Measurements from ENCODE around the gene PRIMA1.
"Not testable (repeated sequence)": the region's sequence is repeated elsewhere in the genome, so short reads cannot be mapped to it uniquely, and the experiment has no call there.

PRIMA1 gene, protein sequence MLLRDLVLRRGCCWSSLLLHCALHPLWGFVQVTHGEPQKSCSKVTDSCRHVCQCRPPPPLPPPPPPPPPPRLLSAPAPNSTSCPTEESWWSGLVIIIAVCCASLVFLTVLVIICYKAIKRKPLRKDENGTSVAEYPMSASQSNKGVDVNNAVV

DNA sequence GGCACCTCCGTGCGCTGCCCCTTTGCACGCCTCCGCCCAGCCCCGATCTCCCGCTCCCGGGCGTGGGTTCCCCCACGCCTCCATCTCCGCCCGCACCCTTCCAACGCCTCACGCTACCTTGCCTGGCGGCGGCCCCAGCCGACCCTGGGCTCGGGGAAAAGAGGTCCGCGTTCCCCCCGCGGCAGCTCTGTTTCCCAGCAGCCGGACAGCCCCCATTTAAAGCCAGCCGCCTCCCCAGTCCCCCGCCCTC, at the start of gene PRIMA1:
TSS of gene PRIMA1 (minus strand) at position 193 of the 250 bp plus-strand sequence. CDS start 767 bp downstream, outside the sequence.
- no peak for FAIRE-seq

DNA sequence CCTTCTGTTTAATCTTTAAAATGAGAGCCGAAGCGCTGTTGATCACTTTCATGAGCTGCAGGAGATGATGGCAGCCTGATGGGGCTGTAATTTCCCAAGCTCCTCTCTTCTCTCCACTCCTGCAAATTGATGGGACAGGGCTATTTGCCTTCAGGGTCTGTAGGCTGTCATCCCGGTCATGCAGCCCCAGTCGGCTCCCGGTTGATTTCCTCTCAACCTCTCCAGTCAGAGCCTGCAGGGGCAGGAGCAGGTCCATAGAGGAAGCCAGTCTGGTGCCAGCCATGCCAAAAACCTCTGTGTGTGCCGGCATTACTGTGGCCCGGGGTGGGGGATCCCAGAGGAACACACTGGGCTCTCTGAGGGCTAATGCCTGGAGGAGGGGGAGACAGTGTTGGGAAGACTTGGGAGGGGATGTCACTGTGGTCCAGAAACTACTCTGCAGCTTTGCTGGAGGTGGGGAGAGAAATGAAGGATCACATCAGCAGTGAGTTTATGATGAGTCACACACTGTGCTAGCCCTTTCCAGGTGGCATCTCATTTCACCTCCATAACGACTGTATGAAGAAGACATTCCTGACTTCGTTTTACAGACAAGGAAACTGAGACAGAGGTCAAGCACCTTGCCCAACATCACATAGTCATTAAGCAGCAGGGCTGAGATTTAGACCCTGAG, 46.5 kb upstream of the PRIMA1 start:
- no peak for FAIRE-seq

DNA sequence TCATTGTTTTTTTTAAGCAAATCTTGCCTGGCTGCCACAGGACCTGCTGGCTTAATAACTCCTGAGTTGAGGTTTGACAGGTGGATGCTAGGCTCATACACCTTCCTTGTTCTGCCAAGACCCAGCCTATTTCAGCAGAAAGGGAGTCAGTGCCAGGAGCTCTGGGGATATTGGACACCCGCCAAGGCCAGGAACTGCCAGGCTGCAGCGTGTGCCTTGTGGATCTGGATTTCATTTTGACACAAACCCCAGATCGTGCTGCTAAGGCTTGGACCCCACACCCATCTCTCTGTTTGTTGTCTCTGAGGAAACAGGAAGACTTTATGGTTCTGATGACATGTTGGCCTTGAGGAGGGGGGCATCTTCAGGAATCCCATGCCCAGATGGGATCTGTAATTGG, 44.4 kb upstream of the PRIMA1 start:
- no peak for FAIRE-seq

DNA sequence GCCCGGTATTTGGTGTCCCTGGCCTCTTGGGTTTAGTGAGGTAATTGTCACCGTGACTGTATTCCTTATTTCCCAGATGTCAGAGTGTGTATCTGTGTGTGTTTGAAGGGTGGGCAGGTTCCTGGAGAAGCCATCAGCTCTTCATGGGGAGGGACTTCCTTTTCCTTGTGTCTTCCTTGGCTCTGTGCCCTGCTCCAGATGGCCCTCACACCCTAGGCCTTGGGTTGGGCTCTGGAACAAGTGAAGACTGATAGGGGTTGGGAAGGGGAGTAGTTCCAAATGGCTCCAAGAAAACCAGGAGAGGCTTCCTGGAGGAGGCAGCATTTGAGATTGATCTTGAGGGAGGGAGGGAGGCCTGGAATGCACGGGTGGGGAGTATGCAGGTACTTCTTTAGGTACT, 43.8 kb upstream of the PRIMA1 start:
- no peak for FAIRE-seq

DNA sequence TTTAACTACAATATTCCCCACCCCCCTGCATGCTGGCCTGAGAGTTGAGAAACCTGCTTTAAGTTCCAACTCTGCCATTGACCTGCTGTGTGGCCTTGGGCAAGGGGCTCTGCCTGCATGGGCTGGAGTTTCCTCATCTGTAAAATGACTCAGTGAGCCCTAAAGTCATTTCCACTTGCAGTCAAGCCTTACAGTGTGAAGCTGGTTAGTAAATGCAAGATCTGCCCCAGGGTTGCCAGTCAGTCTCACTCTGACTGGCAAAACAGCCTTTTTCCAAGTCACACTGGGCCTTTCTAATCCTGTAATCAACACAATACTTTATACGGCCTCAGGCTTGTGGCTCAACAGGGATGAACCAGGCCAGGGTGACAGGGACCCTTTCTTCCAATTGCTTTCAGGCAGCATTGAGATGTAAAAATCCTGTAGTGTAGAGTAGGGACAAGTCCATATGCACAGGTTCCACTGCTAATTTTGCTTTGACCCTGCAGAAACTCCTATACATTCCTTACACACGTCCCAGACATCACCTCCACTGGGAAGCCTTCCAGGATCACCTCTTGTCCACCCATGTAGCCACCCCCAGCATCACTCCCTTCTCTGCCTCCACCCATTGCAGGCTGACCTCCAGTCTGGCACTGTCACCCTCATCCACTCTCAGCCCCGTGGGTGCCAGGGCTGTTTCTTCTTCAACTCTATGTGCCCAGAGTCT, 42.6 kb upstream of the PRIMA1 start:
- FAIRE-seq: no peak

DNA sequence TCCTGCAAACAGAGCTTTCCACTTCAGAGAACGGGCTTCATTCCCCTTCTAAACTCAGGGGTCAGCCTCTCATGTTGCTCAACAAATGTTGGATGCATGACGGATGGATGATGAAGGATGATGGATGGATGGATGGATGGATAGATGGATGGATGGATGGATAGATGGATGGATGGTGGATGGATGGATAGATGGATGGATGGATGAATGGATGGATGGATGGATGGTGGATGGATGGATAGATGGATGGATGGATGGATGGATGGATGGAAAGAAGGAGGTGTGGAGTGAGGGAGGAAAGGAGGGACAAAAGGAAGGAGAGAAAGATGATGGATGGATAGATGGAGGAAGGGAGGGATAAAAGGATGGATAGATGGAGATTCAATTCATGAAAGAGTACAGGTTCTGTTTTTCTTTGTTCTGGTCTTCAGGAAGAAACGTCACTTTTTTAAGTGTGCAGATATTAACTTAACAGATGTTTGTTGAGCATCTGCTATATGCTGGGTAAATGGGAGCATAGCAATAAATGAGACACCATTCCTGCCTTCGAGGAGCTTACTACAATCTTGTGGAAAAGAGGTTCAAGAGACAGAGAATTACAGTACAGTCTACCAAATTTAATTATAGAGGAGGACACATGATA, 41.7 kb upstream of the PRIMA1 start:
- no peak for FAIRE-seq

DNA sequence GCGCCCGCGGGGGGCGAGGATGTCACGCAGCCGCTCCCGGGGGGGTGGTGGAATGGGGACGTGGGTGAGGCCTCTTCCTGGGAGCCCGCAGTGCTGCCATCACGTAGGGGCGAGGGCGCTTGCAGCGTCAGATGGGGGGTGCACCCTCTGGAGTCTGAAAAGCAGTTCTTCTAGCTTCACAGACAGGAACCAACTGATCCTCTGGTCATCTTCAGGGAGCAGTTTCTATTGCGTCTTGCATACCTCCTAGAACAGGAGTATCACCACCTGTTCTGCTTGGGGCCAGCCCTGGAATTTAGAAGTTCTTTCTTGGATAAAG, 36.9 kb upstream of the PRIMA1 start:
- no peak for FAIRE-seq

DNA sequence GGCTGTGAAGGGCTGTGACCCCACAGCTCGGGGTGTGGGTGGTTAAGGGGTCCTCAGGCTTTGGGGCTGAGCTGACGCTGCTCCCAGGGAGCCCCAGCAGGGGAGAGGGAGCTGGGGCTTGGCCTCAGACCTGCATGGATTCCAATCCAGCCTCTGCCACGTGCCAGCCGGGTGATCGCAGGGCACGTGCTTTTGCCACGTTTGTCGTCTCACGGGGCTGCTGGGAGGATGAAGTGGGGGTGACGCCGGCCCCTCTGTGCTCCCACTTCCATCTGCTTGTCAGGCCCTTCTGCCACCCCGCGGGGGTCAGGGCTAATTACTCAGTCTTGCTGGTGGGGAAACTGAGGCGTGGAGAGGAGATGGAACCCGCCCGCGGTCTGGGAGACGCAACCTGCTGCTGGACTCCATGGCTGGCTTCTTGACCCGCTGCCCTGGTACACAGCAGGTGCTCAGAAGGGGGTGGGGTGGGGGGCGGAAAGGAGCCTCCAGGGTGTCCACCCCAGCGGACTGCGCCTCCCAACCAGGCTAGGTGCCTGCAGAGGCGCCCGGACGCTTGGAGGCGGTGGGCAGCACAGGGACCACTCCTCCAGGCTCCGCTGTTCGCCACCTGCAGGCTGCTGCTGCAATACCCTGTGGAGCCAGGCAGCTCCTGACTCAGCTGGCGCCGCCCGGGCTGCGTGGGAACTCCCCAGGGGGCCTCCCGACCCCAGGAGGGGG, 36.4 kb upstream of the PRIMA1 start:
- FAIRE-seq: no peak

DNA sequence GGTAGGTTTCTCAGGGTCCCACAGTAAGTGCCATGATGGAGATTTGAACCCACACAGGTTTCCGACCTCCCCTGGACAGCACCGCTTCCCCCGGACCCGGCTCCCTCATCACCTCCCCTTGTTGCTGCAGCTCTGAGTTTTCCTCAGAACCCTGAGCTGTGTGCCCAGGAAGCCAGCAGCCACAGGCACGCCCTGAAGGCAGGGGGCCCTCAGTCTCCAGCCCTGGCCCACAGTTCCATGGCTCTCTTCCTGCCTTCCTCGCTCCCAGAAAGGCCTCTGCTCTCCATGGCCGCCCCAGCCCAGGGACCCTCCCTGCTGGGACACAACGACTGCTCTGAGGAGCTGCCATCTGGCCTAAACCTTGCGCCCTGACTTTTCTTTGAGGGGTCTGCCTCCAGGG, 35.8 kb upstream of the PRIMA1 start:
- no peak for FAIRE-seq

DNA sequence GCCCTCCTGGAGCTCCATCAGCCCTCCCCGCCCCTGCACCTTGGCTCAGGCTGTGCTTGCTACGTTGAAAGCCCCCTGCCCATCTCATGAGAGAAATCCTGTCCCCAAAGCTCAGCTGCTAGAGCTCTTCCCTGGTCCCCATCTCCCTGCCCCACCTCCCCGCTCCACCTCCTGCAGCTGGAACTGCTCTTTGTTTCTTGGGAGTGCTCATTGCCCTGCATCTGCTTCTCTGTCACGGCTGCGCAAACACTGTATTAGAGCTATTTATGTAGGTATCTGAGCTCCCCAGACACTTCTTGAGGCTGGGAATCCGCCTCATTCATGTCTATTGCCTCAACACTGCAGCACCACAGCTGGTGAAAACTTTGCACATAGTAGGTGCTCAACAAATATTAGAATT, 32.8 kb upstream of the PRIMA1 start:
- no peak for FAIRE-seq

DNA sequence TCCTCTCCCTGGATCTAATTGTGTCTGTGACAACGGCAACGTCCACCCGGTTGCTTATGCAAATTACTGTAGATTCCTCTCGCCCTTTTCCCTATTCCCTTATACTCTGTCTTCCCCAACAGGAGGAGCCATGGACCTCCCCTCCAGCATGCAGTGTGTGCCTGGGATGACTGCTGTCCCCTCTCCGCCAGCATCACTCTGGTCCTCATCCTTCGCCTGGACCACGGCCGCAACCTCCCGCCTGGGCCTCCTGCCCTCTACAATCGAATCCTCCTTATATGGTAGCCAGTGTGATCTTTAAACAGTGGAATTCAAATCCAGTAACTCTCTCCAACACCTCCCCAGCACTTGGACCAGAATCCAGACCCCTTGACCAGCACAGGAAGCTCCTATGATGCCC, 30.6 kb upstream of the PRIMA1 start:
- FAIRE-seq: no peak

DNA sequence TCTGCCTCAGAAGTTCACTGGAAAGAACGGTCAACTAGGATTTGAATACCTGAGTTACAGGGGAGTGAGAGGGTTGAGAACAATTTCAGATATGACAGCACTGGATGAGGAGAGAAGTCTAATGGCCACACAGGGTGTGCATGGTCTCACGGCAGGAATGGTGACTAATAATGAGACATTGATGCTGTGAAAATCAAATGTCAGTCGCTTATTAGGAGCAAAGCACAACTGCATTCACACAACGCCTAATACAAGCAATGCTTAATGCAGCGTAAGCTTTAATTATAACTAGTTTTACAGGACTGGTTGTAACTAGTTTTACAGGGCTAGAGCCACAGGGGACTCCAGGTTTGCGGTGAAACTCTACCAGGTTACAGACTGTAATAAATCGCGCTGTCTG, 23.4 kb upstream of the PRIMA1 start:
- no peak for FAIRE-seq

DNA sequence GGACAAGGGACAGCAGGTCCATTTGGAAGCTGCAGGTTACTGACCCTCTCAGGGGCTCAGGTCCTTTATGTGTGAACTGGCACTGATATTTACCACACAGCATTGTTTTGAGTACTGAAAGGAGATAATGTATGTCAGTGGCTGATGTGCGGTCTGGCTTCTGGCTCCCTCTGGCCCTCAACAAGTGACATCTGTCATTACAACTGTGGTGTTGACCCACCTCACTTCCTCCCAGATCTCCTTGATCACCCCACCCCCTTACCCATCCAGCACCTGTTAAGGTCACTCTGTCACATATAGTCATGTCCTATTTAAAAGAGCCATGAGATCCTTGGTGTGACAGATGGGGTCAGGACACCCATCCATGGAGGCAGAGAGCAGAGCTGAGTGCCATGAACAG, 22.7 kb upstream of the PRIMA1 start:
- FAIRE-seq: no peak

DNA sequence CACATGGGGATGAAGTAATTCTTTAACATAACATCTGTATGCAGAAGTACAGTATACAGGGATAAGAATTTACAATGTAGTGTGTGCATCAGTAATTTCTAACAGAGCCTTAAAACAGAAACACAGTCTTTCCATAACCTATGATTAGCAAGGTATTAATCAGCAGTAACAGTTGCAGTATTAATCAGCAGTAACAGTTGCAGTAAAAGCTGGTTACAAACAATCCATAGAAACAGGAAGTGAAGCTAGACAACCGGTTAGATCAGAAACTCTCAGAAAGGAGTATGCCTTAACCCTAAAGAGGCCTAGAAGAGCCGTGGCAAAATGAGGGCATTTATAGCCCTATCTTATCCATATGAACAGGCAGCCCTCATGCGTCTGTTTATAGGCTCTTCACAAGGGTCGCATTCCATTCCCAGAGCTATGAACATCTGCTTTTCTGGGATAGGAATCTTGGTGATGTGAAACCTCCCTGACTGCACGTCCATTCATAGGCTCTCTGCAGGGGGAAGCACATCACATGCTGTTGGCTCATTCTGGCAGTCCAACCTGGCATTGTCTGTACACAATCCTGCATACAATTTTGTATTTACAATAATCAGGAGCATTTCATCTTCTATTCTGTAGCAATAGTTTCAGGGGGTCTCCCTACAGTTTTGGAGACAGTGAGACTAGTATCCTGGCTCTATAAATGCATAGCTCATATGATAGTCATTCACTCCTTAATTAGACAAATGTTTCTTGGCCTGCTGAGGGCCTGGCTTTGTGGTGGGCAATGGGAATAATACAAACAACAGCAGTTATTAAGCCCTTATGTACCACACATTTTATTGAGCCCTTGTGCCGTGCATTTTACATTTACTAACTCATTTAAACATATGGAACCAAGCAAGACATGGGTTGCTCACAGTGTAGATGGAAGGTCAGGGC, 21.5 kb upstream of the PRIMA1 start:
- FAIRE-seq: not testable (repeated sequence)

DNA sequence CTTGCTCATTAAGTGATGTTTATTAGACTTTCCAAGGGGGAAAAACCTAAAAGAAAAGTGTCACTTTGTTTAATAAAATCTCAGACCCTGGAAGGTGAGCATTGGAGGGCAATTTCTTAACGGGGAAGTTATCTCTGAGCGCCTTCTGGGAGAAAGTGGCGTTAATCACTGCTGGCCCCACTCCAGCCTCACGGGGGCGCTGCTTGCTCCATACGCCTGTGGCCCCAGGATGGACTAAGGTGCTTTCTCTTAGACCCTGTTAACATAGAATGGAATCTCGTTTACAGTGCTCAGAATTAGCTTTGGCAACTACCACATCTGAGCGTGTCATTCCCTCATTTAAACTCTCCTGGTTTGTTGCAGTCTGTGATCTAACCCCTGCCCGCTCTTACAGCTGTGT, 16.4 kb upstream of the PRIMA1 start:
- no peak for FAIRE-seq

DNA sequence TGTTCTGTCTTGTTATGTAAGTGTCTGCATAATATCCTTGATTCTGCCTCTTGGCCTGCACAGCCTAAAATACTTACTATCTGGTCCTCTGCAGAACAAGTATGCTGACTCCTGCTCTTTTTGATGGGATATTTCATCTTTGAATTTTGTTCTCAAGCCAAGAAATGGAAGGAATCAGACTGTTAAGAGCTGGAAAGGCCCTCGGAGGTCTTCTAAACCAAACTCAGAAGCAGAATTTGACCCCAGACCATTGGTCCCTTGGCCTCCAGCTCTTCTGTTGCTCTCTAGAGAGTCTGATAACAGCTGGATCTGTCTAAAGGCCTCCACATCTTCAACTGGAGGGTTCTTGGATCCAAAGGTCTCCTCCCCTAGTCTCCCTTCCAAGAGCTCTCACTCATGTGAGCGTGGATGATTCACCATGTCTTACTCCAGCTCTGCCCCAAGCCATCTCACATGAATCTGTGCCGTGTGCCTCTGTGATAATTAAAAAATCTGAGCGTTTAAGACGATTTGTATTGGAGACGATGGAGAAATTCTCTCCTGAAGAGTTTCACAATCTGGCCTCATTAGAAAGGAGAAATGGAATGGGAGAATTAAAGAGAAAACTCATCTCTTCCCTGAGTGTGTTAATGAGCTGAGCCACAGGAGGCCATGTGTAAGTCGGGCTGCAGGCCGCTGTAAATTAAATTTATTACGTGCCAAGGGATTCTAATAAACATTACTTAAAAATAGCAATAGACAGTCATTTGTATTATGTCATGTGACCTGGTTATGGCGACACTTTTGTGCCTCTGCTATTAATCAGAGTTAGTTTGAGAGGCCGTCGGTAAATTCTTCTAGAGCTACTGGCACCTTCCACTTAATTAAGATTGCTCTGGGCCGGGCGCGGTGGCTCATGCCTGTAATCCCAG, 15.4 kb upstream of the PRIMA1 start:
- FAIRE-seq: no peak

DNA sequence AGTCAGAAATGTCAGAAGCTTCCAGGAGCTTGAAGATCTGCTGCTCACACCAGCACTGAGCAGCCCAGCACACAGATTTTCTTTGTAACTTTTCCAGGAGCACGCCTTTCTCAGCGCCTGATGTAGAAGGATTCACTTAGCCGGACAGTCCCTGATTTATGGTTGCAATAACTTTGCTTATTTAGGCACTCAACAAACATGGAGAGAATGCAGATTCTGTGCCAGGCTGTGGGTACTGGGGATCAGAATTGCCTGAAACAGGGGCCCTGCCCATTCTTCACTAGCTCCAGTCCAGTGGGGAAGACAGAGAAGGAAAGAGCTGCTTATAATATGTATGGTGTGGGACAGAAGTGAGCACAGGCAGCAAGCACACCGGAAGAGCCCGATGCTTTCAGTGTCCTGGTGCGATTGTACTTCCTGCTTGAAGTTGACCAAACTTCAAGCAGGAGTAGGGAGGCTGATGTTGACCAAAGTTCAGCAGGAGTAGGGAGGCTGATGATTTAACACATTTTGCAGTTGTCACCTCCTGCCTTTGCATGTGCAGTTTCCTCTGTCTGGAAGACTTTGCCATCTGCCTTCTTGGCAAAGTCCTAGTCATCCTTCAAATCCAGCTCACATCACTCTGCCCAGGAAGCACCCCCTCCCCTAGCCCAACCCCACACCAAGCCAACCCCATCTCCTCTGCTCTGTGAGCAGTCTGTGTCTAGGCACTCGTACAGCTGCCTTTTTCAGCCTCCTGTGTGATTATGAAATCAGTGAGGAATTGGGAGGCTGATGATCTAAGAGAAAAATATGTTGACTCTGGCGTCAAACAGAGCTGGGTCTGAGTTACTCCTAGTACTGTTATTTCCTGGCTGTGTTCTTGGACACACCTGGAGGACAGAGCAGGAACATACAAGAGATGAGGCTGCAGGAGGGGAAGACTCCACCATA, 12.0 kb upstream of the PRIMA1 start:
- no peak for FAIRE-seq

DNA sequence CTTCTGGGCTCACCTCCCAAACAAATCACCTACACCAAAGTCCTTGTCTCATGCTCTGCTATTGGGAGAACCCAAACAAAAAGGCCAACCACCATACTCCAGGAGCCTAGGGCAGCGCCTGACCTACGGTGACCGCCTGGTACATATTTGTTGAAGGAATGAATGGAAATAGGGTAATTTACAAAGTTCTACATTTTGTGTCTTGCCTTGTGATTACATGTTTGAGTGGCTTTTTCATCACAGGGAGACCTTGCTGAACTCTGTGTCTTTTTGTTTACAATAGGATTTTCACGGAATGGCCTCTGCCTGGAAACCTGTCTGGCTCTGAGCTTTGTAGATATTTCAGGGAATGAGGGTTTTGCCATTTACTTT, 11.3 kb upstream of the PRIMA1 start:
- FAIRE-seq: no peak

DNA sequence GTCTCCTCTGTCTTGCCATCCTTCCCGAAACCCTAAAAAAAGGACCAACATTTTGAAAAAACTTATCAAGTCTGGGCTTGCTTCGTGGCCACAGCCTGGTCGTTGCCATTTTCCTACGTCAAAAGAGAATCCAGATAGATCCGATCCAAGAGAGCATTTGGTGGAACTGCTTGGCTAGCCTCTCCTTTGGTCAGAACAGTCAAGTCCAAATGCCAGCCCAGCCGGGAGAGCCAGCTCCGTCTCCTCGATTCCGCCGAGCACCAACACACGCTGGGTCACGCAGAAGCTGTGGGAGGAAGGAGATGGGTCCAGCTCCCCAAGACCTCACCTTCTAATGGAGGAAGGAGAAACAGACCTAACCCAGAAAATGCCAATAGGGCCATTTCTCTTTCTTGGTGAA, 9.3 kb upstream of the PRIMA1 start:
- FAIRE-seq: no peak

DNA sequence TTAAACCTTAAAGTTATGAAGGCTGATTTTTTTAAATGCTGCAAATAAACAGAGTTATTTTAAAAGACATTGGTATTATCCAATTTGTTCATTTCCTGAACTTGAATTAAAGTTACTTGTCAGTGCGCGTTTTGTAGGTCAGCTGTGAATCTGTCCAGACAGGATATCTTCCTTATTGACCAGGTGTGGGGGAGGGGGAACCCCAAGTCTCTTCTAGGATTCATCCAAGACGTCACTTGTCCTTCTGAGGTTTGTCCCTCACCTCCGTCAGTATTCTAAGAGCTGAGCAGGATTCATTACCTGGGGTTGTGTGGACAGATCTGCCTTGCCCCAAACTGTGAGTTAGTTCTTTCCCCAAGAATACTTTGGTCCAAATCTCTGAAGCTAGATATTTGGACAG, 8.8 kb upstream of the PRIMA1 start:
- FAIRE-seq: no peak
